ENCODE data around the gene RAC2. TPM values are rescaled to one million over a fixed set of nuclear protein-coding genes. Genes with fewer than 3 reads are reported as not detected.

The RAC2 gene
- total RNA-seq, 4 donors from 2014 or later = 7.8 to 49.8 (median 14.5) TPM

- no peak for TF ChIP-seq CTCF (IDR thresholded peaks at IDR 0.05; ENCODE audit: low read depth)
Observed at GRCh38 chr22:37202716-37203115, 41.4 kb downstream of the RAC2 start.

GRCh38 chr22:37202001-37202555, 42.0 kb downstream of the RAC2 start:
- no peak for TF ChIP-seq CTCF (IDR thresholded peaks at IDR 0.05; ENCODE audit: low read depth)

GRCh38 chr22:37199760-37200108, 44.3 kb downstream of the RAC2 start:
- no peak for TF ChIP-seq CTCF (IDR thresholded peaks at IDR 0.05; ENCODE audit: low read depth)

- no peak for TF ChIP-seq CTCF (IDR thresholded peaks at IDR 0.05; ENCODE audit: low read depth)
Observed at GRCh38 chr22:37199103-37199759, 44.8 kb downstream of the RAC2 start.

- no peak for TF ChIP-seq CTCF (IDR thresholded peaks at IDR 0.05; ENCODE audit: low read depth)
Observed at GRCh38 chr22:37198258-37199102, 45.6 kb downstream of the RAC2 start.

- no peak for TF ChIP-seq CTCF (IDR thresholded peaks at IDR 0.05; ENCODE audit: low read depth)
Observed at GRCh38 chr22:37197451-37198257, 46.4 kb downstream of the RAC2 start.
